RWPE2 (cell line): Measurements from ENCODE around the gene PRSS50.
"Not testable (repeated sequence)": the region's sequence is repeated elsewhere in the genome, so short reads cannot be mapped to it uniquely, and the experiment has no call there.

Source experiments
- ATAC-seq: fragments of 200-7000 bp; cut with Tn5 transposase; 3 replicates; pipeline ENCODE4 v1.9.1; 2021; ENCODE audit warnings: low read depth
- DNase-seq: peaks from one replicate; pipeline ENCODE4 v3.0.0-alpha.2; 2020; ENCODE audit warnings: low spot score
- H3K27ac ChIP-seq: fragments of 450-650 bp; 2 replicates; pipeline ENCODE4 v1.5.1; 2017; ENCODE audit warnings: mild to moderate bottlenecking; ENCODE audit not compliant: poor library complexity, severe bottlenecking
- H3K27me3 ChIP-seq: fragments of 250-450 bp; sonication (Bioruptor Pico); 2 replicates; pipeline ENCODE4 v1.5.1; 2021; ENCODE audit warnings: mild to moderate bottlenecking, moderate library complexity; ENCODE audit not compliant: insufficient read depth, poor library complexity, severe bottlenecking
- H3K36me3 ChIP-seq: fragments of 250-450 bp; sonication (Bioruptor Pico); 2 replicates; pipeline ENCODE4 v1.5.1; 2020; ENCODE audit warnings: low read depth, mild to moderate bottlenecking, moderate library complexity
- H3K4me1 ChIP-seq: fragments of 250-450 bp; sonication (Bioruptor Pico); 2 replicates; pipeline ENCODE4 v1.5.1; 2021; ENCODE audit warnings: mild to moderate bottlenecking, moderate library complexity; ENCODE audit not compliant: insufficient read depth, poor library complexity, severe bottlenecking
- H3K4me3 ChIP-seq: fragments of 250-450 bp; sonication (Bioruptor Pico); 2 replicates; pipeline ENCODE4 v1.5.1; 2021; ENCODE audit warnings: mild to moderate bottlenecking, moderate library complexity; ENCODE audit not compliant: severe bottlenecking
- H3K9me3 ChIP-seq: fragments of 250-450 bp; sonication (Bioruptor Pico); 2 replicates; pipeline ENCODE4 v1.5.1; 2021; ENCODE audit warnings: mild to moderate bottlenecking, moderate library complexity; ENCODE audit not compliant: severe bottlenecking
- TF ChIP-seq, protein P1 (sequence below): fragments of 450-650 bp; IDR thresholded peaks from one replicate; pipeline ENCODE4 v1.5.1; 2017; ENCODE audit warnings: mild to moderate bottlenecking, moderate library complexity; ENCODE audit not compliant: poor library complexity, severe bottlenecking

Gene PRSS50

DNA sequence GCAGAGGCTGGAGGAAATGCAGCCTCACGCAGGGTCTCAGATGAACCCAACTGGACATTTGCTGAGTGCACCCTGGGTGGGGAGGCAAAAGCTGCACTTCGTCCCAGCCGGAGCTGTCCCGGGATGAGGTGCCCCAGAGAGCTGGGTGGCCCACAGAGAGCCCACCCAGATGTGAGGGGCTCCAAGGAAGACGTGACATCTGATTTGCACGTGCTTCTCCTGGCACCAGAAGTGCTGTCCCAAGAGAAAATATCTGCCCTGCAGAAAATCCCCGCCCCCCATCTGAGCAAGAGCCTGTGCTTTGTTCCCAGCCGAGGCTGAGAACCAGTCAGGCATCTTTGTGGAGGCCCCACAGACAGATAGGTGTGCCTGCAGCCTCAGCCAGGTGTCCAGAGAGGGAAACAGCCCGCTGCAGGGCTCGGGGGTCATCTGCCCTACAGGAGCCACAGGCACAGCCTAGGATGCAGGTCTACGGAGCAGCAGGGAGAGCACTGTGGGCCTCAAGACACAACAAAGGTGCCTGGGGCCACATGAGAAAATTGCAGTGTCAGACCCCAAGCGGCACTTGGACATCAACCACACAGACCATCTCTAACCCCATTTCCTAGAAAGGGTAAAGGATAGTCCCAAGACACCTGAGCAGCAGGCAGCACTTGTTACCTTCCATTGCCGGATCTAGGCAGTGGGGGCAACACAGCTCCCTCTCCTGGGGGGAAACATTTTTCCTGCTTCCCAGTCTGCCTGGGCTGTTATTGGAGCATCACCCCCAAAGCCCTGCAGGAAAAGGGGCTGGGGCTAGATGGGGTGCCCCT, 10.7 kb downstream of the PRSS50 start:
- no peaks in the 10 kb centered on the region for H3K27me3 ChIP-seq
- H3K27ac ChIP-seq, result no peak overlapping the region
- H3K4me1 ChIP-seq, result no peaks in the 10 kb centered on the region
- TF ChIP-seq, protein P1, sequence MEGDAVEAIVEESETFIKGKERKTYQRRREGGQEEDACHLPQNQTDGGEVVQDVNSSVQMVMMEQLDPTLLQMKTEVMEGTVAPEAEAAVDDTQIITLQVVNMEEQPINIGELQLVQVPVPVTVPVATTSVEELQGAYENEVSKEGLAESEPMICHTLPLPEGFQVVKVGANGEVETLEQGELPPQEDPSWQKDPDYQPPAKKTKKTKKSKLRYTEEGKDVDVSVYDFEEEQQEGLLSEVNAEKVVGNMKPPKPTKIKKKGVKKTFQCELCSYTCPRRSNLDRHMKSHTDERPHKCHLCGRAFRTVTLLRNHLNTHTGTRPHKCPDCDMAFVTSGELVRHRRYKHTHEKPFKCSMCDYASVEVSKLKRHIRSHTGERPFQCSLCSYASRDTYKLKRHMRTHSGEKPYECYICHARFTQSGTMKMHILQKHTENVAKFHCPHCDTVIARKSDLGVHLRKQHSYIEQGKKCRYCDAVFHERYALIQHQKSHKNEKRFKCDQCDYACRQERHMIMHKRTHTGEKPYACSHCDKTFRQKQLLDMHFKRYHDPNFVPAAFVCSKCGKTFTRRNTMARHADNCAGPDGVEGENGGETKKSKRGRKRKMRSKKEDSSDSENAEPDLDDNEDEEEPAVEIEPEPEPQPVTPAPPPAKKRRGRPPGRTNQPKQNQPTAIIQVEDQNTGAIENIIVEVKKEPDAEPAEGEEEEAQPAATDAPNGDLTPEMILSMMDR, result no peak
- no peaks in the 10 kb centered on the region for H3K9me3 ChIP-seq
- ATAC-seq (no peak), DNase-seq (peak; percentile 24)
- no peaks in the 10 kb centered on the region for H3K36me3 ChIP-seq
- no peak overlapping the region for H3K4me3 ChIP-seq

DNA sequence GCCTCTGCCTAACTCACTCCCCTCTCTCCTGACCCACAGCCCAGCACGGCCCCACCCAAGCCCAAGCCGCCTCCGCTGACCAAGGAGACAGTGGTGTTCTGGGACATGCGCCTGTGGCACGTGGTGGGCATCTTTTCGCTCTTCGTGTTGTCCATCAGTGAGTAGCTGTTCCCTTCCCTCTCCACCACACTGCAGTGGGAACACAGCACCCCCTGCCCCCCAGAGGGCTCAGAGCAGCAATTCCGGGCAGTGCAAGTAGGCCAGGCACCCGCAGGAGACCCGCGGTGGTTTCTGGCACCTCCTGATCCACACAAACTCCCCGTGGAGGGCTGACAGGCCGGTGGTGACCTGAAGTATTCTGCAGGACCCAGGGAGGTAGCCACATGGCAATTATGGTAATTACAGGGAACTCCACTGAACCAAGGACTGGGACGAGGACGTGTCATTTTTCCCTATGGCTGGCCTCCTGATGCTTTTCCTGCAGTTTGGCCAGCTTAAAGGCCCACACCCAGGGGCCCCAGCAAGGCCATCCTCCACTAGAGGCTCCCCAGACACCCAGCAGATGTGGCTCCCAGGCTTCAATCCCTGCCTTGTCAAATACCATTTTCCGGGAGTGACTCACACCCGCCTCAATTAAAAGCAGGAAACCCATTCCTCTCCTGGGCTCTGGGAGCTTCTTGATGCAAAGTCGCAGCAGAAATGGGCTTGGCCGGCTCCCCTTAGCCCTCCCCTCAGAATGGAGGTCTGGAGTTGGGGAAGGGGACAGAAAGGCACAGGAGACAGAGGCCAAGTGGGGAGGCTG, 11.7 kb downstream of the PRSS50 start:
- no peak overlapping the region for H3K27ac ChIP-seq
- DNase-seq, result peak; percentile 56
- H3K9me3 ChIP-seq, result no peaks in the 10 kb centered on the region
- no peaks in the 10 kb centered on the region for H3K27me3 ChIP-seq
- H3K4me3 ChIP-seq, result no peak overlapping the region
- TF ChIP-seq, protein P1, result no peak
- peak; percentile 50 for ATAC-seq
- no peaks in the 10 kb centered on the region for H3K36me3 ChIP-seq
- H3K4me1 ChIP-seq, result no peaks in the 10 kb centered on the region

DNA sequence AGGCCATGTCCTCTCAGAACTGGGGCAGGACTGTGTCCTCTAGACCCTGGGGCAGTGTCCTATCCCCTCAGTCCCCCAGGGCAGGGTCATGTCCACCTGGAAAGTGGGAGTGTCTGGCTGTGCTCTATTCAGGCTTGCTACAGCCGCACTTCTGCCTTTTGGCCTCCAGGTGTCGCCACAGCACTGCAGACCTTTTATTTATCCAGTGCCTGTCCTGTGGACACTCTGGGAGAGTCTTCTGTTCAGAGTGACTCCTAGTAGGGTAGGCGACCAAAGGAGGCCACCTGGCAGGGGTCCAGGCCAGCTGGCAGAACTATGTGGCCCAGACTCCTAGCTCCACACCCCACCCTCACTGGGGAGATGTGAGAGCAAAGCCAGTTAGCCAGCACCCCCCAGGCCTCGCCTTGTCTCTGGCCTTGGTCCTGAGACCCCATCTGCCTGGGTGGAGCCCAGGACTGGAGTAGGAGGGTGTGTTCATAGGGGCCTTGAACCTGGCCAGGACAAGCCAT, 12.6 kb downstream of the PRSS50 start:
- TF ChIP-seq, protein P1, result peak; percentile 90
- Histone ChIP-seq H3K4me1 (no peaks in the 10 kb centered on the region), H3K27ac (no peak overlapping the region), H3K9me3 (no peaks in the 10 kb centered on the region), H3K36me3 (no peaks in the 10 kb centered on the region), H3K27me3 (no peaks in the 10 kb centered on the region), H3K4me3 (no peak overlapping the region)
- peak; percentile 82 for ATAC-seq
- peak; percentile 52 for DNase-seq

DNA sequence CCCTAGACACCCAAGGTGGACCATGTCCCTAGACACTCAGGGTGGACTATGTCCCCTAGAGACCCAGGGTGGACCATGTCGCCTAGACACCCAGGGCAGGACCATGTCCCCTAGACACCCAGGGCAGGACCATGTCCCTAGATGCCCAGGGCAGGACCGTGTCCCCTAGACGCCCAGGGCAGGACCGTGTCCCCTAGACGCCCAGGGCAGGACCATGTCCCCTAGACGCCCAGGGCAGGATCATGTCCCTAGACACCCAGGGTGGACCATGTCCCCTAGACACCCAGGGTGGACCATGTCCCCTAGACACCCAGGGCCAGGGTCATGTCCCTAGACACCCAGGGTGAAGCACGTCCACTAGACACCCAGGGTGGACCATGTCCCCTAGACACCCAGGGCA, 13.3 kb downstream of the PRSS50 start:
- H3K27me3 ChIP-seq, H3K9me3 ChIP-seq, H3K4me1 ChIP-seq, ATAC-seq, H3K4me3 ChIP-seq, H3K36me3 ChIP-seq, H3K27ac ChIP-seq: not testable (repeated sequence)
- peak; percentile 18 for DNase-seq

DNA sequence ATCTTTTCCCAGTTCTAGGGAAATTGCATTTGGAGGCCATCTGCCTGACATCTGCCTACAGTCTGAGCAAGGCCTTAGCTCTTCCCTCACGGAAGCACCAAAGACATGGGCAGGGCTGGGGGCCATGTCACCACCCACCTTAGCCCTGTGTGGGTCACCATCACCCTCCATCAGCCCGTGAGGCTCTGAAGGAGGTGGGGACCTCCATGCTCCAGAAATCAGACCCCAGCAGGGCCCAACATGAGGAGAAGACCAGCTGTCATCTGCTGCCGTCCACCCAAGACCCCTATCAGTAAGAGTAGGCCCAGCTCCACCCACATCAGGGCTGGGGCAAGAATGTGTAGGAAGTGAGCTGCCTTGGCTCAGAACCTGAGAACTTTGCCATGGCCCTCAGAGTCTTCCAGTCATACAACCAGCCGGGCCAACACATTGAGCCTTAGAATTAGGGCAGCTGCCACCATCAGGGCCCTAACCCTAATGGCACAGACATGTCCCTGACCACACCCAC, 14.6 kb downstream of the PRSS50 start:
- no peaks in the 10 kb centered on the region for H3K36me3 ChIP-seq
- H3K27ac ChIP-seq, result no peak overlapping the region
- TF ChIP-seq, protein P1, result no peak
- no peaks in the 10 kb centered on the region for H3K4me1 ChIP-seq
- H3K27me3 ChIP-seq, result no peaks in the 10 kb centered on the region
- H3K9me3 ChIP-seq, result no peaks in the 10 kb centered on the region
- DNase-seq, result no peak
- no peak overlapping the region for H3K4me3 ChIP-seq
- no peak for ATAC-seq
